H9 (cell line): ENCODE results near the gene HEATR1. TPM values are rescaled to one million over a fixed set of nuclear protein-coding genes. Genes with fewer than 3 reads are reported as not detected.

Experiments used
- DNase-seq: peaks from one replicate; pipeline ENCODE4 v3.0.0-alpha.2; 2017
- H2AFZ ChIP-seq: one replicate; pipeline ENCODE4 v1.6.1; 2013; ENCODE audit warnings: mild to moderate bottlenecking, low read length, control low read depth, moderate library complexity
- H2AK5ac ChIP-seq: 2 replicates; pipeline ENCODE4 v1.6.1; 2013; ENCODE audit warnings: low read length, control low read depth, mixed read lengths; ENCODE audit not compliant: insufficient read length
- H2BK120ac ChIP-seq: one replicate; pipeline ENCODE4 v1.6.1; 2013; ENCODE audit warnings: low read depth, mild to moderate bottlenecking, low read length, control low read depth, inconsistent platforms; ENCODE audit not compliant: poor library complexity, severe bottlenecking
- H2BK12ac ChIP-seq: 2 replicates; pipeline ENCODE4 v1.6.1; 2013; ENCODE audit warnings: low read length, control low read depth, mixed read lengths, low read depth; ENCODE audit not compliant: insufficient read length
- H2BK15ac ChIP-seq: 2 replicates; pipeline ENCODE4 v1.6.1; 2013; ENCODE audit warnings: low read depth, low read length, control low read depth
- H2BK20ac ChIP-seq: one replicate; pipeline ENCODE4 v1.6.1; 2013; ENCODE audit warnings: low read depth, mild to moderate bottlenecking, low read length, control low read depth, inconsistent platforms; ENCODE audit not compliant: poor library complexity, severe bottlenecking
- H2BK5ac ChIP-seq: 2 replicates; pipeline ENCODE4 v1.6.1; 2013; ENCODE audit warnings: low read length, control low read depth, mixed read lengths; ENCODE audit not compliant: insufficient read length
- H3K14ac ChIP-seq: 2 replicates; pipeline ENCODE4 v1.6.1; 2013; ENCODE audit warnings: low read length, control low read depth; ENCODE audit not compliant: insufficient read depth
- H3K18ac ChIP-seq: 2 replicates; pipeline ENCODE4 v1.6.1; 2013; ENCODE audit warnings: low read depth, mild to moderate bottlenecking, mixed read lengths, low read length, control low read depth; ENCODE audit not compliant: insufficient read length
- H3K23ac ChIP-seq: 2 replicates; pipeline ENCODE4 v1.6.1; 2013; ENCODE audit warnings: low read length, control low read depth, mixed read lengths, low read depth; ENCODE audit not compliant: insufficient read length
- H3K23me2 ChIP-seq: 2 replicates; pipeline ENCODE4 v1.6.1; 2013; ENCODE audit warnings: low read depth, mild to moderate bottlenecking, mixed read lengths, low read length, control low read depth; ENCODE audit not compliant: insufficient read length, poor library complexity, severe bottlenecking
- H3K27ac ChIP-seq: 2 replicates; pipeline ENCODE4 v1.5.1; 2013; ENCODE audit warnings: low read length, control low read depth, mixed read lengths, low read depth; ENCODE audit not compliant: insufficient read length
- H3K27me3 ChIP-seq: 2 replicates; pipeline ENCODE4 v1.6.1; 2013; ENCODE audit warnings: low read length, control low read depth, inconsistent platforms; ENCODE audit not compliant: insufficient read depth
- H3K4ac ChIP-seq: 2 replicates; pipeline ENCODE4 v1.6.1; 2013; ENCODE audit warnings: low read depth, mild to moderate bottlenecking, control low read depth, inconsistent platforms, low read length, moderate library complexity
- H3K4me1 ChIP-seq: 2 replicates; pipeline ENCODE4 v1.6.1; 2013; ENCODE audit warnings: low read length, control low read depth, inconsistent platforms; ENCODE audit not compliant: insufficient read depth
- H3K4me2 ChIP-seq: 2 replicates; pipeline ENCODE4 v1.6.1; 2013; ENCODE audit warnings: low read length, control low read depth, mixed read lengths; ENCODE audit not compliant: insufficient read length, insufficient read depth
- H3K56ac ChIP-seq: 2 replicates; pipeline ENCODE4 v1.6.1; 2013; ENCODE audit warnings: low read depth, mild to moderate bottlenecking, mixed read lengths, low read length, control low read depth; ENCODE audit not compliant: insufficient read length
- H3K79me1 ChIP-seq: 2 replicates; pipeline ENCODE4 v1.6.1; 2013; ENCODE audit warnings: low read depth, mild to moderate bottlenecking, moderate library complexity, low read length, control low read depth, inconsistent platforms; ENCODE audit not compliant: insufficient read depth, poor library complexity, severe bottlenecking
- H3K79me2 ChIP-seq: 2 replicates; pipeline ENCODE4 v1.6.1; 2013; ENCODE audit warnings: low read length, control low read depth, inconsistent platforms; ENCODE audit not compliant: insufficient read depth
- H3K9ac ChIP-seq: 2 replicates; pipeline ENCODE4 v1.6.1; 2013; ENCODE audit warnings: low read length, control low read depth, mixed read lengths; ENCODE audit not compliant: insufficient read length; ENCODE audit errors: extremely low read depth
- H3K9me3 ChIP-seq: one replicate; pipeline ENCODE4 v1.6.1; 2013; ENCODE audit warnings: low read depth, low read length, inconsistent platforms; ENCODE audit not compliant: control insufficient read depth
- H3T11ph ChIP-seq: one replicate; pipeline ENCODE4 v1.6.1; 2013; ENCODE audit warnings: mild to moderate bottlenecking, low read length, control low read depth, inconsistent platforms
- H4K20me1 ChIP-seq: one replicate; pipeline ENCODE4 v1.6.1; 2013; ENCODE audit not compliant: control insufficient read depth, insufficient read length, insufficient read depth
- H4K5ac ChIP-seq: 2 replicates; pipeline ENCODE4 v1.6.1; 2013; ENCODE audit warnings: low read depth, mild to moderate bottlenecking, mixed read lengths, low read length, control low read depth; ENCODE audit not compliant: insufficient read length
- H4K8ac ChIP-seq: replicated peaks from 2 replicates; pipeline ENCODE4 v1.6.1; 2013; ENCODE audit warnings: low read length, control low read depth, mixed read lengths, low read depth; ENCODE audit not compliant: insufficient read length
- H4K91ac ChIP-seq: 2 replicates; pipeline ENCODE4 v1.6.1; 2013; ENCODE audit warnings: low read depth, mild to moderate bottlenecking, moderate library complexity, mixed read lengths, low read length, control low read depth; ENCODE audit not compliant: insufficient read length
- H3K27ac Mint-ChIP-seq, 3 experiments: 2 replicates in 2 of 3; 3 replicates in 1 of 3; pipeline ENCODE4 v1.8.0; 2020 to 2021; ENCODE audit warnings: mixed read lengths in 3 of 3, mild to moderate bottlenecking in 1 of 3, moderate library complexity in 1 of 3
- H3K27me3 Mint-ChIP-seq: 2 replicates; pipeline ENCODE4 v1.8.0; 2021; ENCODE audit warnings: low read depth, mild to moderate bottlenecking, moderate library complexity, mixed read lengths
- H3K36me3 Mint-ChIP-seq, 3 experiments: 2 replicates in 2 of 3; 3 replicates in 1 of 3; pipeline ENCODE4 v1.8.0; 2020 to 2021; ENCODE audit warnings: low read depth in 3 of 3, mixed read lengths in 3 of 3; ENCODE audit not compliant: insufficient read depth in 1 of 3
- H3K4me1 Mint-ChIP-seq, 2 experiments: 2 replicates each; pipeline ENCODE4 v1.8.0; 2020; ENCODE audit warnings: mixed read lengths in 2 of 2
- H3K4me3 Mint-ChIP-seq, 2 experiments: 2 replicates in 1 of 2; 3 replicates in 1 of 2; pipeline ENCODE4 v1.8.0; 2020 to 2021; ENCODE audit warnings: mild to moderate bottlenecking in 2 of 2, mixed read lengths in 2 of 2, moderate library complexity in 1 of 2
- H3K9me3 Mint-ChIP-seq, 2 experiments: 2 replicates in 1 of 2; 3 replicates in 1 of 2; pipeline ENCODE4 v1.8.0; 2020; ENCODE audit warnings: mild to moderate bottlenecking in 2 of 2, mixed read lengths in 2 of 2, moderate library complexity in 1 of 2
- WGBS: extraction: QIAGEN DNeasy Blood & Tissue Kit; methylation state at CpG from one replicate; pipeline ENCODE4 v1.1.7; 2013; ENCODE audit warnings: missing lambda C conversion rate, low lambda C conversion rate, mixed read lengths; ENCODE audit not compliant: insufficient read length; ENCODE audit errors: extremely low coverage; 5-methylcytosine and 5-hydroxymethylcytosine counted together
- total RNA-seq: library from RNA; stranded (reverse); gene quantifications from 2 replicates; pipeline ENCODE4 v1.2.1, GENCODE V29; 2021
- TF ChIP-seq, protein P1 (sequence below): fragments of 200-600 bp; sonication (generic); conservative IDR thresholded peaks from 3 replicates; pipeline ENCODE4 v1.8.0; 2021; ENCODE audit warnings: antibody characterized with exemption, mild to moderate bottlenecking

The HEATR1 gene
- total RNA-seq, 1 experiment from 2014 or later, result 88.2 TPM

- Mint-ChIP-seq H3K9me3 (no peaks in the 10 kb centered on the region; a peak in 1 of 5 replicates), H3K4me1 (peaks cover 2% of the 10 kb centered on the region in 2 experiments; a peak in 1 of 4 replicates), H3K27me3 (no peaks in the 10 kb centered on the region), H3K27ac (no peak overlapping the region), H3K36me3 (peaks cover 0 to 11% (median under 1%) of the 10 kb centered on the region in 3 experiments; a peak in 3 of 7 replicates), H3K4me3 (no peak overlapping the region)
- H4K91ac ChIP-seq, result no peak overlapping the region
- H3K27me3 ChIP-seq, result no peaks in the 10 kb centered on the region
- DNase-seq, result peak; percentile 44
- no peak overlapping the region for H3K23ac ChIP-seq
- H3K79me2 ChIP-seq, result no peaks in the 10 kb centered on the region
- no peak overlapping the region for H3K4ac ChIP-seq
- no peaks in the 10 kb centered on the region for H3K79me1 ChIP-seq
- no peak overlapping the region for H2AFZ ChIP-seq
- H2BK20ac ChIP-seq, result no peak overlapping the region
- no peaks in the 10 kb centered on the region for H4K20me1 ChIP-seq
- H2BK15ac ChIP-seq, result no peak overlapping the region
- no peaks in the 10 kb centered on the region for H3K4me1 ChIP-seq
- TF ChIP-seq, protein P1, sequence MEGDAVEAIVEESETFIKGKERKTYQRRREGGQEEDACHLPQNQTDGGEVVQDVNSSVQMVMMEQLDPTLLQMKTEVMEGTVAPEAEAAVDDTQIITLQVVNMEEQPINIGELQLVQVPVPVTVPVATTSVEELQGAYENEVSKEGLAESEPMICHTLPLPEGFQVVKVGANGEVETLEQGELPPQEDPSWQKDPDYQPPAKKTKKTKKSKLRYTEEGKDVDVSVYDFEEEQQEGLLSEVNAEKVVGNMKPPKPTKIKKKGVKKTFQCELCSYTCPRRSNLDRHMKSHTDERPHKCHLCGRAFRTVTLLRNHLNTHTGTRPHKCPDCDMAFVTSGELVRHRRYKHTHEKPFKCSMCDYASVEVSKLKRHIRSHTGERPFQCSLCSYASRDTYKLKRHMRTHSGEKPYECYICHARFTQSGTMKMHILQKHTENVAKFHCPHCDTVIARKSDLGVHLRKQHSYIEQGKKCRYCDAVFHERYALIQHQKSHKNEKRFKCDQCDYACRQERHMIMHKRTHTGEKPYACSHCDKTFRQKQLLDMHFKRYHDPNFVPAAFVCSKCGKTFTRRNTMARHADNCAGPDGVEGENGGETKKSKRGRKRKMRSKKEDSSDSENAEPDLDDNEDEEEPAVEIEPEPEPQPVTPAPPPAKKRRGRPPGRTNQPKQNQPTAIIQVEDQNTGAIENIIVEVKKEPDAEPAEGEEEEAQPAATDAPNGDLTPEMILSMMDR, result no peak
- H3K4me2 ChIP-seq, result no peak overlapping the region
- H2BK120ac ChIP-seq, result no peak overlapping the region
- no peak overlapping the region for H3T11ph ChIP-seq
- no peak overlapping the region for H2BK5ac ChIP-seq
- H3K18ac ChIP-seq, result no peak overlapping the region
- H3K14ac ChIP-seq, result no peak overlapping the region
- no peak overlapping the region for H4K5ac ChIP-seq
- WGBS, result no CpG with 5 or more reads among the region's 5 CpGs
- H2AK5ac ChIP-seq, result no peak overlapping the region
- no peaks in the 10 kb centered on the region for H3K23me2 ChIP-seq
- no peak overlapping the region for H3K56ac ChIP-seq
- H3K9me3 ChIP-seq, result no peaks in the 10 kb centered on the region
- H4K8ac ChIP-seq, result no peak overlapping the region
- no peak overlapping the region for H3K9ac ChIP-seq
- H3K27ac ChIP-seq, result no peak overlapping the region
- no peak overlapping the region for H2BK12ac ChIP-seq
These were observed 67.8 kb downstream of the HEATR1 start for GRCh38 chr1:236536540-236536939.
